ENCODE data around the gene TPRN.

TPRN gene

DNA sequence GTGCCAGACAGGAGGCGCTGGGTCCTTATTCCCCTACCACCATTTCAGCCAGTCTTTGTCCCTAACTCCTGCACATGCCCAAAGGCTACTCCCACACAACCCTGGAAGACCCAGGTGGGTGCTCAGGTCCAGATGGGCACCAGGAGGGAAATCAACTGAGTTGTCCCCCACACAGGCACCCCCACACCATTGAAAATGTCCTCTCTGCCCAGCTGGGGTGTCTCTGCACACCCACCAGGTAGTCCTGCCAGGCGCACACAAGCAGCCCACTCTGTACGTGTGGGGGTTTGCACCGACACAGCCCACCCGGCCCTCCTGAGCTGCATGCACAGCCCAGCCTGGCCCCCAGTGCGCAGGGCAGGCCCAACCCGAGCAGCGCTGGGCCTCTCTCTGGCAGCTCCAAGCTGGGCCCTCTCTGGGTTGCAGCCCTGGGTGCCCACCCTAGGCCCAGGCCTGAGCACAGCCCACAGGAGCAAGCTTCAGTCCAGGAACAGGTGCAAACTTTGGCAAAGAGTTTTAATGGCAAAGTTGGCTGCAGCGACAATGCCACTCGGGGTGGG is 19.3 kb upstream of the TPRN start:
- no peak overlapping the region for H3K9ac ChIP-seq (ENCODE audit: low read length)
- peaks cover 8% of the 10 kb centered on the region for H3K27me3 ChIP-seq (ENCODE audit: control insufficient read depth, insufficient read depth, low read length)
- no peaks in the 10 kb centered on the region for H3K9me3 ChIP-seq (ENCODE audit: control insufficient read depth, low read depth, low read length)
- H3K4me1 ChIP-seq (ENCODE audit: control insufficient read depth, low read depth, low read length), result no peaks in the 10 kb centered on the region
- no peak overlapping the region for H3K4me3 ChIP-seq (ENCODE audit: low read length)
- H3K36me3 ChIP-seq (ENCODE audit: control insufficient read depth, low read depth, low read length), result peaks cover 3% of the 10 kb centered on the region
- H3K27ac ChIP-seq (ENCODE audit: low read length), result no peak overlapping the region

DNA sequence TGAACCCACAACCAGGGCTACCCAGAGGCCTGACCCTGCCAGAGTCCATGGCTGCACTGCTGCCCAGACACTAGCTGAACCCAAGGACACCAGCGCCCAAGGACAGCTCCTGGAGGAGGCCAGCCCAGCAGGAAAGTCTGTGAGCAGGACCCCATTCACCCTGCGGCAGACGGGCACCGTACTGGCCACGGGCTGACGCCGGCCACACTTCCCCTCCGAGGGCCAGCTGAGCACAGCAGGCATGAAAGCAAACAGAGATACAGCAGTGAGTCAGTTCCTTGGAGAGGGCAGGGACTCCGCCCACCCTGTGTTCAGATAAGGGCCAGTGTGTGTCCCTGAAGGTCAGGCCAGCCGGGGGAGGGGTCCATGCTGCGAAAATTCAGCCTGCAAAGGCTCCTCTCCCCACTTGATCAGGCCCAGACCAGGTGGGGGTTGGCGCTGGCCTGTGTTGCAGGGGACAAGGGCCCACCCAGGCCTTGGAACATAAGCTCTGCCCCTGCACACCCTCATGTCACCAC is 18.3 kb upstream of the TPRN start:
- Histone ChIP-seq H3K27me3 (ENCODE audit: control insufficient read depth, insufficient read depth, low read length) (peaks cover 8% of the 10 kb centered on the region), H3K4me3 (ENCODE audit: low read length) (no peak overlapping the region), H3K36me3 (ENCODE audit: control insufficient read depth, low read depth, low read length) (peaks cover 9% of the 10 kb centered on the region), H3K9me3 (ENCODE audit: control insufficient read depth, low read depth, low read length) (no peaks in the 10 kb centered on the region), H3K9ac (ENCODE audit: low read length) (no peak overlapping the region), H3K4me1 (ENCODE audit: control insufficient read depth, low read depth, low read length) (no peaks in the 10 kb centered on the region), H3K27ac (ENCODE audit: low read length) (no peak overlapping the region)

DNA sequence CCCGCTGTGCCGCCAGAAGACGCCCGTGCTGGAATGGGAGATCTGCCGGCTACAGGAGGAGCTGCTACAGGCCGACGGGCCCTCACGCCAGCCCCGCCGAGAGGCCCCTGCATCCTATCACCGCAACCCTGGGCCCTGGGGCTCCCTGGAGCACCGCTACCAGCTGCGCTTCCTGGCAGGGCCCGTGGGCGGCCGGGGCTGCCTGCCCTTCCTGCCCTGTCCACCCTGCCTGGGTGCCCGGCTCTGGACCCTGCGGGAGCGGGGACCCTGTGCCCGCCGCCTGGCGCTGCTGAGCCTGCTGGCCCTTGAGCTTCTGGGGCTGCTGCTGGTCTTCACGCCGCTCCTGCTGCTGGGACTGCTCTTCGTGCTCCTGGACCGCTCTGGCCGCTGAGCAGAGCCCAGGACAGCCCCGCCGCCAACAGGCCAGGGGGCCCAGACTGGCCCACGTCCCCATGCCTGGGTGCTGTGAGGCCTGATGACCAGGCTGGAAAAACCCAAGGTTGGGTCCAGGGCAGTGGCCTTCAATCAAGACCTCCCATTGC is 17.7 kb upstream of the TPRN start:
- no peak overlapping the region for H3K27ac ChIP-seq (ENCODE audit: low read length)
- H3K36me3 ChIP-seq (ENCODE audit: control insufficient read depth, low read depth, low read length), result peaks cover 9% of the 10 kb centered on the region

DNA sequence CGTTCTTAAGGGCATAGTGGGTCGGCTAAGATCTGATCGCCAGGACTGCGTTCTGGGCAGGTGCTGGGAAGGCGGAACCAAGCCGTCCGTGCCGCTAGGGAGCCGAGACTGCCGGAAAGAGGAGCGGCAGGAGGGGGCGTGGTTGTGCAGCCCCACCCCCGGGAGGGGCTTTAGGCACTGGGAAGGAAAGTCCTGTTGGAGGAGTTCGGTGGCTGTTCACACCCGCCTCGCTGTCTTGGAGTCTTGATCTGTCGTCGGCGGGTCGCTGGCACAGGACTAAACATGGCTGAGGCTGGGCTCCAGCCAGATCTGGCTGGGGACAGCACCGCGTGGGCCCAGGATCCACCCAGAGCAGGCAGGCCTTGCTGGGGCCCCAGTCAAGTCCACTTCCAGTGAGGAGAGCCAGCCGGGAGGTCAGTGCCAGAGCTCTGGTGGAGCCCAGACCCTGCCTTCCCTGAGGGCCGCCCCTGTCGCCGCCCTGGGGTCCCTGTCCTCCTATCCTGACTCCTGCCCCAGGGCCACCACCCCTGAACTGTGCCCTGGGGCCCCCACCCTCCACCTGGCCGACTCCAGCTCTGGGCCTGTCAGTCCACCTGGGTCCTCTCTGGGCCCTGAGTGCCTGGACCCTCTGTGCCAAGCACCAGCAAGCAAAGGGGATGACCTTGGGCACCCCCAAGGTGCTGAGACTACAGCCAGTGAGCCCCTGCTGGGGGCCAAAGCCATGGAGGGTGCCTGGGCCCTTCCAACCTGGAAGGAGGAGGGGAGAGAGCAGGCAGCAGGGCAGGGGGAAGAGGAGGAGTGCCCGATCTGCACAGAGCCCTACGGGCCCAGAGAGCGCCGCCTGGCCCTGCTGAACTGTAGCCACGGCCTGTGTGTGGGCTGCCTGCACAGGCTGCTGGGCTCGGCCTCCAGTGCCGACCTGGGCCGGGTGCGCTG is 17.0 kb upstream of the TPRN start:
- peaks cover 9% of the 10 kb centered on the region for H3K36me3 ChIP-seq (ENCODE audit: control insufficient read depth, low read depth, low read length)
- H3K4me3 ChIP-seq (ENCODE audit: low read length), result no peak overlapping the region
- H3K4me1 ChIP-seq (ENCODE audit: control insufficient read depth, low read depth, low read length), result no peaks in the 10 kb centered on the region
- peaks cover 3% of the 10 kb centered on the region for H3K27me3 ChIP-seq (ENCODE audit: control insufficient read depth, insufficient read depth, low read length)
- no peak overlapping the region for H3K9ac ChIP-seq (ENCODE audit: low read length)
- no peak overlapping the region for H3K27ac ChIP-seq (ENCODE audit: low read length)
- H3K9me3 ChIP-seq (ENCODE audit: control insufficient read depth, low read depth, low read length), result no peaks in the 10 kb centered on the region

More for the DNA sequence above, 17.7 kb upstream of the TPRN start:
- no peak overlapping the region for H3K4me3 ChIP-seq (ENCODE audit: low read length)
- H3K9me3 ChIP-seq (ENCODE audit: control insufficient read depth, low read depth, low read length), result no peaks in the 10 kb centered on the region
- peaks cover 8% of the 10 kb centered on the region for H3K27me3 ChIP-seq (ENCODE audit: control insufficient read depth, insufficient read depth, low read length)
- no peak overlapping the region for H3K9ac ChIP-seq (ENCODE audit: low read length)
- H3K4me1 ChIP-seq (ENCODE audit: control insufficient read depth, low read depth, low read length), result no peaks in the 10 kb centered on the region

DNA sequence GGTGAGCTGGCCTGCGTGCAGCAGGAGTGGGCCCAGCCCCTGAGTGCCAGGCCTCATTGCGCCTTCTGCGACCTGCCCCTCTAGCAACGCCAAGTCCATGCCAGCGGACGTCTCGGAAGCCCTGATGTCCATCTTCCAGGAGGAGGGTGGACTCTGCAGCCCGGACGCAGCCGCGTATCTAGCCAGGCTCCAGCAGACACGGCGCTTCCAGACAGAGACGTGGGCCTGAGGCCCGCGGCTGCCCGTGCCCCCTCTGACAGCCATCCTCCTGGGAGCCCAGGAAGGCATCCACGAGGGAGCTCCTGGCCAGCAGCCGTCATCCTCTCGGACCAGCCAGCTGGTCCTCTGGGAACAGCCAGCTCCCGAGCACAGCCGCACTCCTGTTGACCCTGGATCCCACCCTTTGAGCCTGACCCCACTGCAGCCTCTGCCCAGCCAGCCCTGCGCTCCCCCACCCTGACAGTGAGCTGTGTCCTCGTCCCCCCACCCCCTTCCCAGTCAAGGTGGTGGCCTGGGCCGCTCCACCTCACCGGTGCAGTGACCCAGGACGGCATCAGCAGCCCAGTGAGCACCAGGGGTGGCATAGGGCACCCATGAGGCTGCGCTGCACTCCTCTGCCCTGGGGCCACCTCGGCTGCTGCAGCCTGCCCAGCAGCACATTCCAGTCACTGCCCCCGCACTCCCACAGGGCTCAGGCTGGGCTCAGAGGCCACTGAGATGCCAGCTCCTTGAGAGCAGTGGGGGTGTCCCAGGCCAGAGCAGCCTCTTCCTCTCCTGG is 15.8 kb upstream of the TPRN start:
- H3K9ac ChIP-seq (ENCODE audit: low read length), result no peak overlapping the region
- no peaks in the 10 kb centered on the region for H3K27me3 ChIP-seq (ENCODE audit: control insufficient read depth, insufficient read depth, low read length)
- peaks cover 9% of the 10 kb centered on the region for H3K36me3 ChIP-seq (ENCODE audit: control insufficient read depth, low read depth, low read length)
- H3K27ac ChIP-seq (ENCODE audit: low read length), result no peak overlapping the region
- no peaks in the 10 kb centered on the region for H3K9me3 ChIP-seq (ENCODE audit: control insufficient read depth, low read depth, low read length)
- H3K4me3 ChIP-seq (ENCODE audit: low read length), result no peak overlapping the region
- H3K4me1 ChIP-seq (ENCODE audit: control insufficient read depth, low read depth, low read length), result no peaks in the 10 kb centered on the region

DNA sequence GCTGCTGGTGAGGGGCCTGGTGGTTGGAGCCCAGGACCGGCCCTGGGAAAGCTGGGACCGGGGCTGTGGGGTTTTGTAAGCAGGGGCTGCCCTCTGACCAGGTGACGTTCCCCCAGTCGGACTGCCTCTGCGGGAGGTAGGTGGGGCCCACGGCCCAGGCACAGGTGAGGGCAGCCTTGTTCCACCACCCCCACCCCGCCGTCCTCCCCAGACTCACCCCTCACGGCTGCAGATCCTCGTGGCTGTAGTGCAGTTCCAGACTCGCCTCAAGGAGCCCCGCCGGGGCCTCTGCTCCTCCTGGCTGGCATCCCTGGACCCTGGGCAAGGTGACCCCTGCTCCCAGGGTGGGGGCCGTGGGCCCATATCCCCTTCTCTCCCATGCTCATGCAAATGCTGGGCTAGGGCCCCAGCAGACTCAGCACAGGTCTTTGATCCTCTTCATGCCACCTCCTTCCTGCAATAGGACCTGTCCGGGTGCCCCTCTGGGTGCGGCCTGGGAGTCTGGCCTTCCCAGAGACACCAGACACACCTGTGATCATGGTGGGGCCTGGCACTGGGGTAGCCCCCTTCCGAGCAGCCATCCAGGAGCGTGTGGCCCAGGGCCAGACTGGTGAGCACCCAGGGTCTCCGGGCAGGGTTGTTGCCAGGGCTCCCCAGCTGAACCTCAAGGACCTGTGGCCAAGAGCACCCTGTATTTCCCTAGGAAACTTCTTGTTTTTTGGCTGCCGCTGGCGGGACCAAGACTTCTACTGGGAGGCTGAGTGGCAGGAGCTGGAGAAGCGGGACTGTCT is 14.8 kb upstream of the TPRN start:
- H3K36me3 ChIP-seq (ENCODE audit: control insufficient read depth, low read depth, low read length), result peaks cover 9% of the 10 kb centered on the region

DNA sequence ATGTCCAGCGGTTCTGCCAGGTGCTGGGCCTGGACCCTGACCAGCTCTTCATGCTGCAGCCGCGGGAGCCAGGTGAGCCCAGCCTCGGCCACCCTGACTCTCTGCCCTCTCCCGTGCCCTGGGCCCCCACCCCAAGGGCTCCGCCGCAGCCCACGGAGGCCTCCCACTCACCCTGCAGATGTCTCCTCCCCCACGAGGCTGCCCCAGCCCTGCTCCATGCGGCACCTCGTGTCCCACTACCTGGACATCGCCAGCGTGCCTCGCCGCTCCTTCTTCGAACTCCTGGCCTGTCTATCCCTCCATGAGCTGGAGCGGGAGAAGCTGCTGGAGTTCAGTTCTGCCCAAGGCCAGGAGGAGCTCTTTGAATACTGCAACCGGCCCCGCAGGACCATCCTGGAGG is 14.1 kb upstream of the TPRN start:
- H3K27ac ChIP-seq (ENCODE audit: low read length), result no peak overlapping the region
- H3K9me3 ChIP-seq (ENCODE audit: control insufficient read depth, low read depth, low read length), result no peaks in the 10 kb centered on the region
- no peaks in the 10 kb centered on the region for H3K4me1 ChIP-seq (ENCODE audit: control insufficient read depth, low read depth, low read length)
- no peak overlapping the region for H3K9ac ChIP-seq (ENCODE audit: low read length)
- no peaks in the 10 kb centered on the region for H3K27me3 ChIP-seq (ENCODE audit: control insufficient read depth, insufficient read depth, low read length)
- no peak overlapping the region for H3K4me3 ChIP-seq (ENCODE audit: low read length)
- peaks cover 15% of the 10 kb centered on the region for H3K36me3 ChIP-seq (ENCODE audit: control insufficient read depth, low read depth, low read length)

More for the DNA sequence above, 14.8 kb upstream of the TPRN start:
- no peaks in the 10 kb centered on the region for H3K4me1 ChIP-seq (ENCODE audit: control insufficient read depth, low read depth, low read length)
- no peaks in the 10 kb centered on the region for H3K9me3 ChIP-seq (ENCODE audit: control insufficient read depth, low read depth, low read length)
- no peaks in the 10 kb centered on the region for H3K27me3 ChIP-seq (ENCODE audit: control insufficient read depth, insufficient read depth, low read length)
- H3K4me3 ChIP-seq (ENCODE audit: low read length), result no peak overlapping the region
- H3K27ac ChIP-seq (ENCODE audit: low read length), result no peak overlapping the region
- no peak overlapping the region for H3K9ac ChIP-seq (ENCODE audit: low read length)

DNA sequence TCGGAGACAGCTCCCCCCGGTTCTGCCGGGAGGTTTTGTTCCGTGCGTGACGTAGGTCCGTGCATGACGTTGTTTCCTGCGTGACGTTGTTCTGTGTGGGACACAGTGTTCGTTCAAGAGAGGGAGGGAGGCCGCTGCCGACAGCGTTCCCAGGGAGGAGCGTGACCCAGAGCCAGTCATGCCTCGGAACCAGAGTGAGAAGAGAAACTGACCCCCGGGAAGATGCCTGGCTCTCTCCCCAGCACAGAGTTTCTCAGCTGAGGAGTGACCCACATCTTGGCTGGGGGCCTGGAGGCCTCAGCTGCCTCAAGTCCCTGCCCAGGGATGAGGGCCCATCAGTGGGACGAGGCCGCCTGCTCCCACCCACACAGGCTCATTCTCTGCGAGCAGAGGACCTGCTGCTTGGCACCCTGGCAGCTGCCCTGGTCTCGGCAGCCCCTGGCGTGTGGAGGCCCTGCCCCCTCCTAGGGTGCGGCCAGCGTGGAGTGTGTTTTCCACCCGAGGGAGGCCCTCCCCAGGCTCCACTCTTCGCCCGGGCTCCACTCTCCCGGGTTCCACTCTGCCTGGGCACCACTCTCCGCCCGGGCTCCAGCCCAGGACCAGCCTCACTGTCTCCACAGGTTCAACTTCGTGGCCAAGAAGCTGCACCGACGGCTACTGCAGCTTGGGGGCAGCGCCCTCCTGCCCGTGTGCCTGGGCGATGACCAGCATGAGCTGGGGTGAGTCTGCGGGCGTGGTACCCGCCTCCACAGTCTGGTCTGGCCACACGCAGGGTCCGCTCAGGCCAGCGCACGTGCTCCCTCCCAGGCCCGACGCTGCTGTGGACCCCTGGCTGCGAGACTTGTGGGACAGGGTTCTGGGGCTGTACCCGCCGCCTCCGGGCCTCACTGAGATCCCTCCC is 12.9 kb upstream of the TPRN start:
- Histone ChIP-seq H3K36me3 (ENCODE audit: control insufficient read depth, low read depth, low read length) (peaks cover 15% of the 10 kb centered on the region), H3K27me3 (ENCODE audit: control insufficient read depth, insufficient read depth, low read length) (no peaks in the 10 kb centered on the region), H3K9me3 (ENCODE audit: control insufficient read depth, low read depth, low read length) (no peaks in the 10 kb centered on the region), H3K27ac (ENCODE audit: low read length) (no peak overlapping the region), H3K4me3 (ENCODE audit: low read length) (no peak overlapping the region), H3K9ac (ENCODE audit: low read length) (no peak overlapping the region), H3K4me1 (ENCODE audit: control insufficient read depth, low read depth, low read length) (no peaks in the 10 kb centered on the region)

DNA sequence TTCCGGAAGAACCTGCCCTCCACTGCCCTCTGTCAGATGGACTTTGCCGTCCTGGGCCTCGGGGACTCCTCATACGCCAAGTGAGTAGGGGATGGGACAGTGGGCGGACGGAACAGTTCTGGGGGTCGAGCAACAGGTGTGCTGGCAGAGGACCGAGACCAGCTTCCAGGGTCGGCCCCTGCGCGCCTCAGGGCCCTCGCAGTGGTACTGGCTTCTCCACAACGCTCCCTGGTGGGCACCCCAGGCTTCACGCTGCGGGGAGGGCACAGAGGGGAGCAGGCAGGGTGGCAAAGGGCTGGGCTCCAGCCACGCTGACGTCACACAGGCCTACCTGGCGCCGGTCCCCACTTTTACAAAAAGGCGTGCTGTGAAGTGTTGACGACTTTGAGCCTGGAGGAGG is 12.0 kb upstream of the TPRN start:
- H3K36me3 ChIP-seq (ENCODE audit: control insufficient read depth, low read depth, low read length), result peaks cover 15% of the 10 kb centered on the region
- no peaks in the 10 kb centered on the region for H3K4me1 ChIP-seq (ENCODE audit: control insufficient read depth, low read depth, low read length)
- no peak overlapping the region for H3K27ac ChIP-seq (ENCODE audit: low read length)

DNA sequence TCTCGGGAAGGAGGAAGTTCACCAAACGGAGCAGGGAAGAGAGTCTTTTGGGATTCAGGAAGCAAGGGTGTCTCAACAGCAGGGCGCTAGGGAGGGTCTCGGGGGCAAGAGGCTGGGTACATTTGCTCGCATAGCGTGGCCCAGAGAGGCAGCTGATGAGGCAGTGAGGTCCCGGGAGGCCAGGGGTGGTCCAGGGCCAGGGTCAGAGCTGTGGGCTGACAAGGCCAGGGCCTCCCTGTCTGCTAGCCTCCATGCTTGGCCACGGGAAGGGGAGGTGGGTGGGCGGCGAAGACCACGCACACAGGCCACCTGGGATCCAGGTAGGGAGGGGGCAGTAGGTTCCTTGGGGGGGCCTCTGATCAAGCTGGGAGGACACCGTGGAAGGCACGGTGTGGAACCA is 11.0 kb upstream of the TPRN start:
- Histone ChIP-seq H3K9me3 (ENCODE audit: control insufficient read depth, low read depth, low read length) (no peaks in the 10 kb centered on the region), H3K36me3 (ENCODE audit: control insufficient read depth, low read depth, low read length) (peaks cover 15% of the 10 kb centered on the region), H3K4me1 (ENCODE audit: control insufficient read depth, low read depth, low read length) (peaks cover 1% of the 10 kb centered on the region), H3K4me3 (ENCODE audit: low read length) (no peak overlapping the region), H3K27me3 (ENCODE audit: control insufficient read depth, insufficient read depth, low read length) (no peaks in the 10 kb centered on the region), H3K9ac (ENCODE audit: low read length) (no peak overlapping the region), H3K27ac (ENCODE audit: low read length) (no peak overlapping the region)

More for the DNA sequence above, 12.0 kb upstream of the TPRN start:
- no peaks in the 10 kb centered on the region for H3K9me3 ChIP-seq (ENCODE audit: control insufficient read depth, low read depth, low read length)
- H3K9ac ChIP-seq (ENCODE audit: low read length), result no peak overlapping the region
- H3K4me3 ChIP-seq (ENCODE audit: low read length), result no peak overlapping the region
- H3K27me3 ChIP-seq (ENCODE audit: control insufficient read depth, insufficient read depth, low read length), result no peaks in the 10 kb centered on the region
